AML-193 (cell line): ENCODE data around the gene SAMD8.
"Not testable (repeated sequence)": the region's sequence is repeated elsewhere in the genome, so short reads cannot be mapped to it uniquely, and the experiment has no call there.

Experiments used
- DNase-seq, 2 experiments: peaks; one replicate each; lab custom pipeline; 2025; lab: John Stamatoyannopoulos, UW

The SAMD8 gene

GRCh38 chr10:75084834-75085384, 26.5 kb upstream of the SAMD8 start:
- DNase-seq = no peak

- no peak for DNase-seq
These were observed 25.1 kb upstream of the SAMD8 start for GRCh38 chr10:75086278-75086934.

DNA sequence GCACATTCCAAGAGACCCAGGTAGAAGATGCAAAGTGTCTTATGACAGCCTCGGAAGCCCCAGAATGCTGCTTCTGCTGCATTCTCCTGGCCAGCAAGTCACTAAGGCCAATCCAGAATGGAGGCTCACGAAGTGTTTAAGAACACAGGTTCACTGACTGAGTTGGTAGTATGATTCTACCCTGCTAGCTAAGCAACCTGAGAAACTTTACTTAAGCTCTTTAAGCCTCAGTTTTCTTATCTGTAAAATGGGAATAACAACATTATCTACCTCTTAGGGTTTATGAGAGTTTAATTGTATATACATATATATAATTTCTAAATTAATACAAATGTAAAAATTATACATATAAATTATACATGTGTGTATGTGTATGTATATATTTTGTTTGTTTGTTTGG, 22.8 kb upstream of the SAMD8 start:
- DNase-seq = no peak

GRCh38 chr10:75089634-75090033, 21.8 kb upstream of the SAMD8 start:
- DNase-seq = no peak

GRCh38 chr10:75091146-75091545, 20.3 kb upstream of the SAMD8 start:
- DNase-seq = no peak

DNA sequence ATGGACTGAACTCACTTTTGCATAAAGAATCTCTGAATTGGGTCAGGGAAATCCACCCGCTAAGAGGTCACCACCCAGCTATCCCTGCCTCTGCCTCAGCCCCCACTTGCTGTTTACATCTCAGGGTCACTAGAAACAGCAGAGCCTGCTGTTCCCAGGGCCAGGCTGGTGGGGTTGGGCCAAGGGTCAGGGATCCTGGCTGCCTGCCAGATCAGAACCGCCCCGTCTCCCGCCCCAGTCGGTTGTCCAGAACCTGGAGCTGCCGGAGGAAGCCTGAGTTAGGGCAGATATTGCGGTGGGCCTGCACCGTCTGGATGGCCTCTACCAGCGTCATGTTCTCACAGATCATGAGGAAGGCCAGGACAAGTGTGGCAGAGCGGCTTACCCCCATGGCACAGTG, 17.0 kb upstream of the SAMD8 start:
- DNase-seq = no peak

DNA sequence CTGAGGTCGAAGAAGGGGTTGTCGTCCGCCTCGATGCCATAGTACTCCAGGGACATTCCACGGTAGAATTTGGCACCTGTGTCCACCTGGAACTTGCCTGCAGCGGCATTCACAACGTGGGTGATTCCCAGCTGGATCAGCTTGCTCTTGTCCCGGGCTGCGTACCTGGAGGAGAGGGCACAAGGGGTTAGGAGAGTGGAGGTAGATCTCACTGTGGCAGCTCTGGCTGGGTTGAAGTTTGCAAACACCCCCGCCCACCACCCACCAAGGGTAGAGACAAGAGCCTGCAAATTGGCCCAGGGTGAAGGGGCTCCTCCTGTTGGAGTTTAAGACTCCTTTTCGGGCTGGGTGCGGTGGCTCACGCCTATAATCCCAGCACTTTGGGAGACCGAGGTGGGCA, 15.8 kb upstream of the SAMD8 start:
- DNase-seq = no peak

DNA sequence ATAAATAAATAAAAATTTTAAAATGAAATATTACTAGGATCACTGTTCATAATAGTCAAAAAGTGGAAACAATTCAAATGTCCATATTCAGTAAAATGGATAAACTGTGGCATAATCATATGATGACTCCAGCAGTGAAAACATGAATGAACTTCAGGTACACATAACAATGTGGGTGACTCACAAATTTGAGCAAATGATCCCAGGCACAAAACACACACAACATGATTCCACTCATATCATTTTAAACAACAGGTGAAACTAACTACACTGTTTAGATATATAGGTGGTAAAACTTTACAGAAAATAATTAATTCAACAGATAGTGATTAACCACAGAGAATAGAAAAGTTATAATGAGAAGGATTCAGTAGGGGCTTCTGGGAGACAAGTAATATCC, 14.7 kb upstream of the SAMD8 start:
- DNase-seq = no peak

DNA sequence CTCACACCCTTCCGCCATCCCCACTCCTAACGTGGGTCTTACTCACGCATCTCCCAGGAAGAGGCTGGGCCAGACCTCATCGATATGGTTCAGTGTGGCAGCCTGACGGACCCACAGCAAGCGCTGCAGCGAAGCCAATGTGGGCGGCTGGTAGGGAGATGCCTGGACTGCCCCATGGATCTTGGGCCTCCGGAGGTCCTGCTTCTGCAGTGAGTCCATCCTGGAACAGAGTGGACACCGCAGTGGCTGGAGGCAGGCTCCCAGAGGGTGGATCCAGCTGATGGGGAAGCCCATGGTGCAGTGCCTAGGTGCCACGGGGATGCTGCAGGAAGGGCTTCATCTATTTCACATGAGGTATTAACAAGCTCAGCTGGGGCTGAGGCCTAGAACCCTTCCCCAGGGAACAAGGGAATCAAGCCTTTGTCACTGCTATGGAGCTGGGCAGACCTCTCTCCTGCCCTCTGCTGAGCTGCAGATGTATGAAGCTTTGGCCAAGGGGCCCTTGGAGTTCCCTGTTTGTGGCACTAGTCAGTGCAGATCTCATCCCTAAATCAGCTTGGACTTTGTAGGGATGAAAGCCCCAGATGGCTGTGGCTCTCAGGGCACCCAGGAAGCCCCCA, 13.7 kb upstream of the SAMD8 start:
- no peak for DNase-seq

DNA sequence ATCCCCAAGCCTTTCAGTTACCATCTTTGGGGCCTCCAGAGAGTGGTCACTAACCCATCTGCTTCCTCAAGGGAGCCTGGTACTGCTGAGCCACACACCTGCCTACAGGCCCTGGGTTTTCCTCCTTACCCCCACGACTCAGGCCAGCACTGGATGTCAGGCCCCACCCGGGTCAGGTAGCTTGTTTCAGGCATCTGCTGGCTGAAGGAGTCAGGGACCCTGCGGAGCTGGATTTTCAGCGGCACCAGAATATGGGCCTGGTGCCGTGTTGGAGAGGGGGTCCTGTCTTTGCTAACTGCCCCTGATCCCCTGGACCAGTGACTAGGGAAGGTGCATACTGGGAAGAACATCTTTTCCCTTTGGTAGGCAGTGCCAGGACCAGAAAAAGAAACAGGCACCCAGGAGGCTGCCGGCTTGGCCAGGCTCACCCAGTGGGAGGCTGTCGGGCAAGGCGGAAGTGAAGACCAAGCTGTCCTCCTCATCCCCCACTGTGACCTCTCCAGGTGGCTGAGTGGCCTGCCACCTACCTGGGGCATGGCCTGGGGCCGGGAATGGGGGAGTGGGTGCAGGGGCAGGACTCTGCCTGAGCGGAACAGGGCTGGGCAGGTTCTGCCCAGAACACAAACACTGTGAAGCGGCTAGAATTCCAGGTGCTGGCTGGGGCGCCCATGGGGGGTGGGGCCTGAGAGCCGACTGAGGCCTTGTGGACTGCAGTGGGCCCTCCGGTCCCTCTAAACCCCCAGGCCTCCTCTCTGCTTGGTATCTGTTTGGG, 12.4 kb upstream of the SAMD8 start:
- DNase-seq = no peak

DNA sequence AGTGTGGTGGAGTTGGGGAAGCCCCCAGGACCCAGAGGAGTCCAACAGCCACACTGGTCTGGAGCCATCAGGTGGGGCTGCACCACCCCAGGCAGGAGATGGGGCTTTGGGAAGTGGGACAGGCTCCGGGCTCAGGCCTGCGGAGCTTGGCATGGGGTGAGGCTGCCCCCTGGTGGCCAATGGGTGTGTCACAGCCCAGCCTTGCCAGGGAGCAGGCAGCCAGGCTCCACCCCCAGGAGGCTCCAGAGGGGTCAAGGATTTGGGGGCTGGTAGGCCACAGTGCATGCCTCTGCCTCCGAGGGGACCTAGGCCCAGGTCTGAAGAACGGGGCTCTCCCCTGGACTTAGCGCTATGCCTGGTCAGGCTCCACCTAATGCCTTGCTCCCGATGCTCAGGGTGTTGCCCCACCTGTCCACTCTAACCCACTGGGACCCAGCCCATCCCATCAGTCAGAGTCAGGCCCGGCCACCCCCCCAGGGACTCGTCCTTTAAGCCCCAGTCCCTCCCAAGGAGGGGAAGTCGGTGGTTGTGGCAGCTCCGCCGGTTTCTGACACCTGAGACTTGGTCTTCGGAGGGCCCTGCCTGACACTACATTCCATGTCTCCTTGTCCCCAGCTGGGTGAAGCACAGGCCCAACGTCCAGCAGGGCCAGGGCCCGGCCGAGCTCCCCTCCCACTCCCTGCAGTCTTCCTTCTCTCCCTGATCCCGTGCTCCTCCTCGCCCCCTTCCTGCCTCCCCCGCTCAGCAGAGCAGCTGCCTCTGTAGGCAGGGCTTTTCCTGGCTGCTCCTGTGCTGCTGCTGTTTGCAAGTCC, 11.3 kb upstream of the SAMD8 start:
- peak; percentile 30 to 34 for DNase-seq

GRCh38 chr10:75100764-75101291, 10.6 kb upstream of the SAMD8 start:
- DNase-seq = no peak

GRCh38 chr10:75101416-75102251, 9.8 kb upstream of the SAMD8 start:
- DNase-seq = no peak

GRCh38 chr10:75102830-75103673, 8.4 kb upstream of the SAMD8 start:
- DNase-seq = no peak

- peak; percentile 34 to 45 for DNase-seq
These were observed 7.4 kb upstream of the SAMD8 start for GRCh38 chr10:75103881-75104686.

GRCh38 chr10:75104842-75105241, 6.6 kb upstream of the SAMD8 start:
- no peak for DNase-seq

GRCh38 chr10:75105576-75106197, 5.8 kb upstream of the SAMD8 start:
- DNase-seq = no peak

- DNase-seq = no peak
These were observed 5.2 kb upstream of the SAMD8 start for GRCh38 chr10:75106242-75106641.

- not testable (repeated sequence) for DNase-seq
These were observed 4.6 kb upstream of the SAMD8 start for GRCh38 chr10:75106891-75107290.
